AG09309 (cell line): Measurements from ENCODE around the gene ARHGAP26.

Experiments used
- DNase-seq: peaks from one replicate; pipeline ENCODE4 v3.0.0-alpha.2; 2010; ENCODE audit warnings: low read depth
- H3K4me3 ChIP-seq: 2 replicates; pipeline ENCODE4 v1.5.1; 2011; ENCODE audit warnings: mild to moderate bottlenecking, low read depth, low read length, moderate library complexity; ENCODE audit not compliant: control insufficient read depth
- CTCF ChIP-seq: IDR thresholded peaks from 2 replicates; pipeline ENCODE4 v1.5.1; 2011; ENCODE audit warnings: mild to moderate bottlenecking, low read depth, low read length, inconsistent platforms; ENCODE audit not compliant: insufficient read depth, control insufficient read depth; ENCODE audit errors: missing control alignments

The ARHGAP26 gene

DNA sequence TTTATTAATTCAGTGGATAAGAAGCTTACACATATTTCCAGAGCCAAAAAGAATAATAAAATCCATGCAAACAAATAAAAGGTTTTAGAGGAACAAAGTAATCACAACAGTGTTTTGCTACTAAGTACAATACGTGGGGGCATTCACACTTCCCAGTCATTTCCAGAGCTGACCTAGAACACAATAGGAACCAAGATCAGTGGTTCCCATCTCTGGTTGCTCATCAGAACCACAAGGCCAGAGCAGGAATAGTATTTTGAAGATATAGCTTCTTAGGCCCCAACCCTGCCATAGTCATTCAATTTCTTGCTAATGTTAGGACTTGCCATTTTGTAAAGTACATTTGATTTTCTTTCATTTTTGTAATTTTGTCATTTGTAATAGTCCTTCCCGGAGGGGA lies 417.9 kb downstream of the ARHGAP26 start:
- no peak for TF ChIP-seq CTCF
- no peak for DNase-seq
- H3K4me3 ChIP-seq: no peak overlapping the region

DNA sequence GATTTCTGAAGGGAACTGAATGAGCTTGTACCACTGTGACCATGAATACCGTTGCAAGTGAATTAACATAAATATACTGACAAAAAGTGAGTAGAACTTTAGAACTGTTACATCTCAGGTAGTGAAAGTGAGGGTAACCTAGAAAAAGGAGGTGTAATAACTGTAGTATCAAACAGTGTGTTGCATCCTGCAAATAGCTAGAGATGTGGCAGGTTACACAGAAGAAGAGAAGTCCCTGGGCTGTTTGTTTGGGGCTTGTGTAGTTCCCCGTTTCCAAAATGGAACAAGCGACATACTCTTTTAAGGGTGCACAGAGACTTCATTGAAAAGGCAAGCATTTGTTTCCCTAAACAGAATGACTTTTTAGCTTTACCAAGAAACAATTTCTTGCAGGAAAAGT lies 418.5 kb downstream of the ARHGAP26 start:
- no peak overlapping the region for H3K4me3 ChIP-seq
- no peak for TF ChIP-seq CTCF
- DNase-seq: no peak

DNA sequence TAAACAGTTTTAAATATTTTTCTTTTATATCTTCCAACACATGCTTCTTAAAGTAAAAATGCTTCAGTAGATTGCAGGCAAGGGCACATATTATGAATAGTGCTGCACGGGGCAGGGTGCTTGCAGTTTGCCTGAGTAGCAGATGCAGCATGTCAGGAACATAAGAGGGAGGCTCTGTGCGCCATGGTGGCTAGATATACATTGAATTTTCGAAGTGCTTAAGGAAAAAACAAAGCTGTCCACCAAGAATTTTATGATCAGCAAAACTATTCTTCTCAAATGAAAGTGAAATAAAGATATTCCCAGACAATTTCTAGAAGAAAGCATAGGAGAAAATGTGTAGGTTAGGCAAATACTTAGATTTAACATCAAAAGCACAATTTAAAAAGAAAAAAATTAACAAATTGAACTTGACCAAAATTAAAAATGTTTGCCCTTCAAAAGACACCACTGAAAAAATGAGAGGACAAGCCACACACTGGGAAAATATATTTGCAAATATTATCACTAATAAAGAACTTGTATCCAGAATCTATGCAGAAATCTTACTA lies 420.2 kb downstream of the ARHGAP26 start:
- DNase-seq: no peak
- no peak for TF ChIP-seq CTCF

GRCh38 chr5:143191720-143192119 lies 421.5 kb downstream of the ARHGAP26 start:
- H3K4me3 ChIP-seq: no peak overlapping the region
- TF ChIP-seq CTCF: no peak
- no peak for DNase-seq

More for the DNA sequence above, 420.2 kb downstream of the ARHGAP26 start:
- no peak overlapping the region for H3K4me3 ChIP-seq

DNA sequence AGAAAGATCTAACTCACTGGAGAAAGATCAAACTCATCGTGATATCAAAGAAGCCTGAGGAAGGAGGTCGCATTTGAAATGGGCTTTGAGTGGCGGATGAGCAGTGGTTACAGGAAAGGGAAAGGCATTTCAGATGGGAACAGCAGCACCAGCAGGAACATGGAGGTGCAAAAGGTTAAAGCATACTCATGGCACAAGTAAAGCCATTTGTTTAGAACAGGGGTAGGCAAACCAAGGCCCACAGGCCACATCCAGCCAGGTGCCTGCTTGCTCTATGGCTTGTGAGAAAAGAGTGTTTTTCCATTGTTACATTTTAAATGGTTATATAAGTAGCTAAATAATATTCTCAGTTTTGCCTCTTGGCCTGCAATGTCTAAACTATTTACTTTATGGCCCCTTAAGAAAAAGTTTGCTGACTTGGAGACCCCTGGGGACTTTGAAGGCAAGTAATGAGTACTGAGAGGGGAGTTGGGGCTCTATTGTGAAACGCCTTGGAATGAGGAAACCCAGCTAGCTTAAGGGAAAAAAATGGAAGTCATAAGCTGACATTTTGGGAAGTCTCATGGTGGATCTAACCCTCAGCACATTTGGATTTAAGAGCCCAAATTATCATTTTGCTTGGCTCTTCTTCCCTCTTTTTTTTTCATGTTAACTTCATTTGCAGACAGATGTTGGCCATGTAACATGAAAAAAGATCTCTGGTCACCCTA lies 422.2 kb downstream of the ARHGAP26 start:
- TF ChIP-seq CTCF: no peak
- no peak for DNase-seq
- H3K4me3 ChIP-seq: no peak overlapping the region

DNA sequence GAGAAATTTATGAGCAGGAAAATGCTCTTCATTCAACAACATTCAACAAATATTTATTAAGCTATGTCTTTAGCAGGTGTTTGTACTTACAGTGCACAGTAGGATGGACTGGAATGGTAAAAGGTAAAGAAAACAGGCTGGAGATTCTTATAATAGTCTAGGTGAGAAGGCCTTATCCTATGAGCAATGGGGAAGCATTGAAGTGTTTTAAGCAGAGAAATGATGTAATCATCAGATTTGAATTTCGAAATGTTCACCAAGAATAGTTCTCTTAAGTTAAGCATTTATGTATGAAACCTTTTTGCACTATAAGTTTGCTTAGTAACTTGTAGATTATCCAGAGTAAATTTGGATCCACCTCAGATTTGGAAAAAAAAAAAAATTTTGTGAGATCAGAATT lies 424.0 kb downstream of the ARHGAP26 start:
- H3K4me3 ChIP-seq: no peak overlapping the region
- TF ChIP-seq CTCF: no peak
- no peak for DNase-seq
